GM12873 (cell line): ENCODE measurements around the gene C9orf72.

Source experiments
- CTCF ChIP-seq: IDR thresholded peaks from 2 replicates; pipeline ENCODE4 v1.5.1; 2012; ENCODE audit warnings: low read depth, mild to moderate bottlenecking, moderate library complexity, low read length, control low read depth; ENCODE audit not compliant: insufficient read depth; ENCODE audit errors: missing control alignments

Gene C9orf72, protein sequence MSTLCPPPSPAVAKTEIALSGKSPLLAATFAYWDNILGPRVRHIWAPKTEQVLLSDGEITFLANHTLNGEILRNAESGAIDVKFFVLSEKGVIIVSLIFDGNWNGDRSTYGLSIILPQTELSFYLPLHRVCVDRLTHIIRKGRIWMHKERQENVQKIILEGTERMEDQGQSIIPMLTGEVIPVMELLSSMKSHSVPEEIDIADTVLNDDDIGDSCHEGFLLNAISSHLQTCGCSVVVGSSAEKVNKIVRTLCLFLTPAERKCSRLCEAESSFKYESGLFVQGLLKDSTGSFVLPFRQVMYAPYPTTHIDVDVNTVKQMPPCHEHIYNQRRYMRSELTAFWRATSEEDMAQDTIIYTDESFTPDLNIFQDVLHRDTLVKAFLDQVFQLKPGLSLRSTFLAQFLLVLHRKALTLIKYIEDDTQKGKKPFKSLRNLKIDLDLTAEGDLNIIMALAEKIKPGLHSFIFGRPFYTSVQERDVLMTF

DNA sequence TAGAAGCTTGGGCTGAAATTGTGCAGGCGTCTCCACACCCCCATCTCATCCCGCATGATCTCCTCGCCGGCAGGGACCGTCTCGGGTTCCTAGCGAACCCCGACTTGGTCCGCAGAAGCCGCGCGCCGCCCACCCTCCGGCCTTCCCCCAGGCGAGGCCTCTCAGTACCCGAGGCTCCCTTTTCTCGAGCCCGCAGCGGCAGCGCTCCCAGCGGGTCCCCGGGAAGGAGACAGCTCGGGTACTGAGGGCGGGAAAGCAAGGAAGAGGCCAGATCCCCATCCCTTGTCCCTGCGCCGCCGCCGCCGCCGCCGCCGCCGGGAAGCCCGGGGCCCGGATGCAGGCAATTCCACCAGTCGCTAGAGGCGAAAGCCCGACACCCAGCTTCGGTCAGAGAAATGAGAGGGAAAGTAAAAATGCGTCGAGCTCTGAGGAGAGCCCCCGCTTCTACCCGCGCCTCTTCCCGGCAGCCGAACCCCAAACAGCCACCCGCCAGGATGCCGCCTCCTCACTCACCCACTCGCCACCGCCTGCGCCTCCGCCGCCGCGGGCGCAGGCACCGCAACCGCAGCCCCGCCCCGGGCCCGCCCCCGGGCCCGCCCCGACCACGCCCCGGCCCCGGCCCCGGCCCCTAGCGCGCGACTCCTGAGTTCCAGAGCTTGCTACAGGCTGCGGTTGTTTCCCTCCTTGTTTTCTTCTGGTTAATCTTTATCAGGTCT lies at the start of gene C9orf72:
C9orf72 (minus strand) TSS at position 564 of the 716 bp plus-strand sequence. CDS start 6,361 bp downstream, outside the sequence.
- no peak for TF ChIP-seq CTCF

GRCh38 chr9:27622693-27623340 lies 49.5 kb upstream of the C9orf72 start:
- no peak for TF ChIP-seq CTCF

- TF ChIP-seq CTCF = no peak
These were observed 46.5 kb upstream of the C9orf72 start for GRCh38 chr9:27619743-27620142.

DNA sequence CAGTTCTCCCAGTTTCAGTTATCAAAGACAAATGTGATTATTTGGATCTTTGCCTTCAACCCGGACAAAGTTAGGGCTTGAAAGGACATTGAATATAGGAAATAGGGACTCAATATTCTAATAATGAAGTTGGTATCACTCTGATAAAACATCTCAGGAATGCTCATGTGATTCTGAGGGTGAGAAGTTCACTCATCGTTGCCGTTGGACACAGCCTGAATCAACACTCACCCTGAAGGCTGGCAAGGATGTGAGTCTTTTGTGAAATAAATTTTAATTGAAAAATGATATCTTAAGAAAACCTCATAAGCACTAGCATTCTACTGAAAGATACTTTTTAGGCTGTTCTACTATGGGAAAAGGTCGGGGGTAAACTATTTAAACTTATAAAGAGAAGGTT lies 44.8 kb upstream of the C9orf72 start:
- TF ChIP-seq CTCF = no peak

DNA sequence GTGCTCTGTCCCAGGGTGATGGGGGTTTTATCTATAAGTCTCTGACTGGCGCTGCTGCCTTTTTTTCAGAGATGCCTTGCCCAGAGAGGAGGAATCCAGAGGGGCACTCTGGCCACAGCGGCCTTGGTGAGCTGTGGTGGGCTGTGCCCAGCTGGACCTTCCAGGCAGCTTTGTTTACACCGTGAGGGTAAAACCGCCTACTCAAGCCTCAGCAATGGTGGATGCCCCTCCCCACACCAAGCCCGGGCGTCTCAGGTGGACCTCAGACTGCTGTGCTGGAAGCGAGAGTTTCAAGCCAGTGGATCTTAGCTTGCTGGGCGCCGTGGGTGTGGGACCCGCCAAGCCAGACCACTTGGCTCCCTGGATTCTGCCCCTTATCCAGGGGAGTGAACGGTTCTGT lies 41.3 kb upstream of the C9orf72 start:
- TF ChIP-seq CTCF = no peak

GRCh38 chr9:27610622-27611021 lies 37.3 kb upstream of the C9orf72 start:
- no peak for TF ChIP-seq CTCF

DNA sequence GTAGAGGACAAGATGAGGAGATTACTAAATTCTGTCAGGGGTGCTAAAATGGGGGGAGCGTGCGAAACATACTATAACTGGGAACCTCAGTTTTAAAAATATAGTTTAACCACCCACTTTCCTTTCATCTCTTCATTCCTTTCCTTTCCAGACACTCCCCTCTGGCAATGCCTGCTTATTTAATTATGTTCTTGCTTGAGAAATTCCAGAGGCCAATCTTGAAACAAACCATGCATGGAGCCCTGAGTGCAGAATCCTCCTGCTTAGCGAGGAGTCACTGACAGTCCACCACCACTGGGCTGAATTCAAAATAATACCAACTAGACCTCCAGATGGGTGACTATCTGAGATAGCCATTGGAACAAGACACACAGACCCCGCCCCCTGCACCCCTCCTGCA lies 29.7 kb upstream of the C9orf72 start:
- no peak for TF ChIP-seq CTCF
